Bronchial epithelial cell (primary cell): ENCODE measurements around the gene AMELY. TPM values are rescaled to one million over a fixed set of nuclear protein-coding genes. Genes with fewer than 3 reads are reported as not detected.
A peak's percentile ranks its signal among the peaks of the same experiment; 100 is the strongest.
"Not testable (repeated sequence)": the region's sequence is repeated elsewhere in the genome, so short reads cannot be mapped to it uniquely, and the experiment has no call there.

ENCODE experiments used
- DNase-seq: peaks from one replicate; pipeline ENCODE4 v3.0.0-alpha.2; 2010; ENCODE audit warnings: low read depth
- FAIRE-seq: peaks from 2 replicates; lab custom pipeline; 2011; peaks lifted over from hg19 to GRCh38; lab: Jason Lieb, UNC
- H3K27me3 ChIP-seq: 2 replicates; pipeline ENCODE4 v1.5.1; 2011; ENCODE audit warnings: low read length; ENCODE audit not compliant: control insufficient read depth, insufficient read depth
- H3K36me3 ChIP-seq: 2 replicates; pipeline ENCODE4 v1.5.1; 2011; ENCODE audit warnings: low read length; ENCODE audit not compliant: control insufficient read depth, insufficient read depth
- H3K4me3 ChIP-seq: 2 replicates; pipeline ENCODE4 v1.5.1; 2011; ENCODE audit warnings: mild to moderate bottlenecking, low read depth, low read length, control low read depth
- CTCF ChIP-seq: IDR thresholded peaks from 2 replicates; pipeline ENCODE4 v1.5.1; 2011; ENCODE audit warnings: mild to moderate bottlenecking, moderate library complexity, low read length, control low read depth, inconsistent platforms; ENCODE audit not compliant: insufficient read depth, severe bottlenecking
- total RNA-seq: library from RNA; depleted of rRNA; stranded (reverse); fragments of >200 nt; gene quantifications from 2 replicates; pipeline ENCODE4 v1.2.1, GENCODE V29; 2014

Gene AMELY
- total RNA-seq, 1 donor from 2014 or later, result not detected

- Histone ChIP-seq H3K4me3 (peak within 1 kb of the TSS; percentile 61), H3K27me3 (no peaks in the 10 kb centered on the region), H3K36me3 (no peaks in the 10 kb centered on the region)
- FAIRE-seq, result no peak
- no peak for TF ChIP-seq CTCF
- no peak for DNase-seq
Observed at GRCh38 chrY:6910372-6911252, 940 bp downstream of the AMELY start, which contains the start of gene TBL1Y. Gene TBL1Y, plus strand, starts transcription at chrY:6910697. Its CDS starts 114,388 bp downstream, at chrY:7025085.

GRCh38 chrY:6909856-6910255, 1.7 kb downstream of the AMELY start:
- TF ChIP-seq CTCF, result no peak
- peak overlapping the region; percentile 61 for H3K4me3 ChIP-seq
- no peaks in the 10 kb centered on the region for H3K36me3 ChIP-seq
- no peak for FAIRE-seq
- DNase-seq, result no peak
- H3K27me3 ChIP-seq, result no peaks in the 10 kb centered on the region

- Histone ChIP-seq H3K4me3 (peak overlapping the region; percentile 61), H3K36me3 (no peaks in the 10 kb centered on the region), H3K27me3 (no peaks in the 10 kb centered on the region)
- no peak for FAIRE-seq
- DNase-seq, result peak; percentile 27
- TF ChIP-seq CTCF, result no peak
Observed at GRCh38 chrY:6909118-6909521, 2.4 kb downstream of the AMELY start.

- not testable (repeated sequence) for H3K27me3 ChIP-seq, H3K36me3 ChIP-seq, FAIRE-seq, DNase-seq, H3K4me3 ChIP-seq
Observed at GRCh38 chrY:6908021-6908420, 3.5 kb downstream of the AMELY start.

GRCh38 chrY:6907591-6907990, 4.0 kb downstream of the AMELY start:
- TF ChIP-seq CTCF, result no peak
- peak; percentile 59 for DNase-seq
- Histone ChIP-seq H3K36me3 (no peaks in the 10 kb centered on the region), H3K27me3 (no peaks in the 10 kb centered on the region), H3K4me3 (no peak overlapping the region)
- no peak for FAIRE-seq

- FAIRE-seq, result not testable (repeated sequence)
Observed at GRCh38 chrY:6902116-6902515, 9.4 kb downstream of the AMELY start.

More at GRCh38 chrY:6902116-6902515, 9.4 kb downstream of the AMELY start:
- DNase-seq, result peak; percentile 83
- not testable (repeated sequence) for H3K36me3 ChIP-seq, H3K4me3 ChIP-seq, H3K27me3 ChIP-seq
